Endothelial cell of umbilical vein (primary cell): ENCODE data around the gene XKR8. TPM values are rescaled to one million over a fixed set of nuclear protein-coding genes. Genes with fewer than 3 reads are reported as not detected.

ENCODE experiments used
- BruUV-seq: library from RNA; stranded (reverse); fragments of 400-500 nt; replicated peaks from 2 replicates; lab custom pipeline; 2021; lab: Mats Ljungman, UMichigan
- CTCF ChIA-PET: fragments of 300-600, 350-600 bp; sonication (Branson Sonifier 250); formaldehyde crosslinking; loops from one replicate; lab custom pipeline; 2021; ENCODE audit warnings: antibody characterized with exemption, inconsistent platforms; lab: Charles Lee
- POLR2A ChIA-PET: fragments of 300-600, 350-600 bp; sonication (Branson Sonifier 250); formaldehyde crosslinking; loops from one replicate; lab custom pipeline; 2021; ENCODE audit warnings: antibody characterized with exemption, inconsistent platforms; lab: Charles Lee
- DNase-seq: peaks from one replicate; pipeline ENCODE4 v3.0.0-alpha.2; 2011; ENCODE audit warnings: low read depth, low spot score
- FAIRE-seq: peaks from 2 replicates; lab custom pipeline; 2011; peaks lifted over from hg19 to GRCh38; lab: Jason Lieb, UNC
- H2AFZ ChIP-seq: 2 replicates; pipeline ENCODE4 v1.6.0; 2012; ENCODE audit warnings: low read depth, low read length, control low read depth, inconsistent platforms
- H3K27ac ChIP-seq: 2 replicates; pipeline ENCODE4 v1.5.1; 2011; ENCODE audit warnings: low read depth, mild to moderate bottlenecking, control low read depth, low read length, moderate library complexity; ENCODE audit not compliant: insufficient read depth
- H3K27me3 ChIP-seq, 2 experiments: 2 replicates each; pipeline versions ENCODE4 v1.6.0 to v1.6.1; 2011; ENCODE audit warnings: low read length in 2 of 2, mixed read lengths in 1 of 2; ENCODE audit not compliant: control insufficient read depth in 2 of 2, insufficient read depth in 2 of 2
- H3K36me3 ChIP-seq, 2 experiments: 2 replicates in 1 of 2; 3 replicates in 1 of 2; pipeline ENCODE4 v1.5.1; 2011; ENCODE audit warnings: low read length in 2 of 2, mild to moderate bottlenecking in 1 of 2, moderate library complexity in 1 of 2; ENCODE audit not compliant: control insufficient read depth in 2 of 2, insufficient read depth in 2 of 2; ENCODE audit errors: extremely low read depth in 1 of 2
- H3K4me1 ChIP-seq: 3 replicates; pipeline ENCODE4 v1.5.1; 2011; ENCODE audit warnings: mild to moderate bottlenecking, low read length; ENCODE audit not compliant: control insufficient read depth, insufficient read depth; ENCODE audit errors: extremely low read depth
- H3K4me2 ChIP-seq: 2 replicates; pipeline ENCODE4 v1.6.1; 2011; ENCODE audit warnings: low read length, control low read depth, mixed read lengths; ENCODE audit not compliant: insufficient read depth
- H3K4me3 ChIP-seq, 3 experiments: fragments of 200-600 bp in 1 of 3; sonication (generic), shearing (Covaris generic) in 1 of 3; replicated peaks in 1 of 3; 2 replicates each; pipeline ENCODE4 v1.5.1; 2011 to 2016; ENCODE audit warnings: control low read depth in 3 of 3, low read length in 3 of 3, mild to moderate bottlenecking in 2 of 3, inconsistent platforms in 1 of 3, low read depth in 1 of 3, moderate library complexity in 1 of 3; ENCODE audit not compliant: insufficient read depth in 1 of 3
- H3K79me2 ChIP-seq: 2 replicates; pipeline ENCODE4 v1.6.0; 2012; ENCODE audit warnings: low read length, inconsistent platforms; ENCODE audit not compliant: control insufficient read depth, insufficient read depth
- H3K9ac ChIP-seq: replicated peaks from 2 replicates; pipeline ENCODE3; 2011; ENCODE audit warnings: low read length, control low read depth; ENCODE audit not compliant: insufficient read depth; ENCODE audit errors: extremely low read depth
- H3K9me1 ChIP-seq: replicated peaks from 3 replicates; pipeline ENCODE4 v1.6.0; 2011; ENCODE audit warnings: mild to moderate bottlenecking, low read length; ENCODE audit not compliant: control insufficient read depth, insufficient read depth; ENCODE audit errors: extremely low read depth
- H3K9me3 ChIP-seq: replicated peaks from 2 replicates; pipeline ENCODE4 v1.5.1; 2012; ENCODE audit warnings: low read length, inconsistent platforms; ENCODE audit not compliant: control insufficient read depth, insufficient read depth
- H4K20me1 ChIP-seq: replicated peaks from 2 replicates; pipeline ENCODE3; 2011; ENCODE audit warnings: mild to moderate bottlenecking, low read length; ENCODE audit not compliant: control insufficient read depth, insufficient read depth; ENCODE audit errors: extremely low read depth
- EZH2 ChIP-seq: IDR thresholded peaks from 2 replicates; pipeline ENCODE4 v1.6.1; 2012; ENCODE audit warnings: borderline replicate concordance, low read depth, mild to moderate bottlenecking, moderate library complexity, low read length, inconsistent platforms; ENCODE audit not compliant: severe bottlenecking
- FOS ChIP-seq: IDR thresholded peaks from 2 replicates; pipeline ENCODE4 v1.6.1; 2011; ENCODE audit warnings: mild to moderate bottlenecking, low read length, moderate library complexity, borderline replicate concordance; ENCODE audit not compliant: insufficient read depth
- GATA2 ChIP-seq: IDR thresholded peaks from 2 replicates; pipeline ENCODE4 v1.7.0; 2011; ENCODE audit warnings: low read depth, mild to moderate bottlenecking, moderate library complexity, mixed read lengths, low read length; ENCODE audit not compliant: insufficient read length, insufficient read depth
- JUN ChIP-seq: IDR thresholded peaks from 2 replicates; pipeline ENCODE4 v1.6.1; 2011; ENCODE audit warnings: borderline replicate concordance, low read depth; ENCODE audit not compliant: insufficient read length, insufficient read depth
- MYC ChIP-seq: IDR thresholded peaks from one replicate; pipeline ENCODE4 v1.6.1; 2011; ENCODE audit warnings: mild to moderate bottlenecking, low read depth, low read length
- POLR2A ChIP-seq: IDR thresholded peaks from 2 replicates; pipeline ENCODE4 v1.6.1; 2012; ENCODE audit warnings: low read depth, mild to moderate bottlenecking, control low read depth, low read length
- POLR2AphosphoS5 ChIP-seq: IDR thresholded peaks from 2 replicates; pipeline ENCODE4 v1.6.1; 2012; ENCODE audit warnings: low read depth, mild to moderate bottlenecking, control low read depth, low read length, moderate library complexity; ENCODE audit not compliant: insufficient read depth
- dilution Hi-C: fragments of 300-500 bp; cut with MboI; formaldehyde crosslinking; loops from one replicate; pipeline ENCODE4 v1.15.0; 2019; ENCODE audit warnings: low sequenced_read_pairs; ENCODE audit not compliant: extremely low pct_ligation_motif_present
- intact Hi-C: fragments of 100-400 bp; cut with micrococcal nuclease; formaldehyde crosslinking; loops from one replicate; pipeline ENCODE4 v1.10.0; 2022
- polyA plus RNA-seq, 4 experiments: library from polyadenylated mRNA; depleted of rRNA in 3 of 4; stranded (reverse) in 3 of 4; unstranded in 1 of 4; fragments of >200 nt; gene quantifications; 2 replicates each; pipeline versions ENCODE4 v1.2.1 to v1.2.3, GENCODE V29; 2011 to 2012; ENCODE audit warnings: missing spikeins in 1 of 4
- total RNA-seq: library from RNA; stranded (reverse); gene quantifications from 2 replicates; pipeline ENCODE4 v1.2.3, GENCODE V29; 2021
- TF ChIP-seq, protein P1 (sequence below), 2 donors: IDR thresholded peaks; 1 replicate in 1 of 2; 2 replicates in 1 of 2; pipeline ENCODE4 v1.5.1; 2011; ENCODE audit warnings: low read length in 2 of 2, mild to moderate bottlenecking in 2 of 2, moderate library complexity in 2 of 2, control low read depth in 1 of 2, inconsistent platforms in 1 of 2, low read depth in 1 of 2; ENCODE audit not compliant: insufficient read depth in 1 of 2; ENCODE audit errors: extremely low read depth in 1 of 2
- TF ChIP-seq, protein P2 (sequence below): IDR thresholded peaks from 2 replicates; pipeline ENCODE4 v1.6.1; 2011; ENCODE audit not compliant: insufficient read depth, insufficient read length

The XKR8 gene
- total and polyA plus RNA-seq, 2 donors (not counting 3 experiments of a cell fraction or from before 2014, with no cell fraction given), result 10.0 to 13.1 TPM

DNA sequence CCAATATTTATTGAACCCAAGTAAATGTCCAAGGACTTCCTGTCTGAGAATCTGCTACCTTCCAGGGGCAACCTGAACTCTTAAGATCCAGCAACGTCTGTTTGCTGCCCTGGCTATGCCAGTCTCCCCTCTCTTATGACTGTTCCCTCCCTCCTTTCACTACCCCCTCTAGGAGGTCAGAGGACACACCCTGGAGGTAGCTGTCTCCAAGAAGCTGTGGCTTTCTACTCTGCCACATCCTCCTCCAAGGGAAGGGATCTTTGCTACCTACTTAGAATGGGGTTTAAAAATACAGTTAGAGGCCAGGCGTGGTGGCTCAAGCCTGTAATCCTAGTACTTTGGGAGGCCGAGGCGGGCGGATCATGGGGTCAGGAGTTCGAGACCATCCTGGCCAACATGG, 28.6 kb upstream of the XKR8 start:
- dilution Hi-C loops, result no loop called here
- DNase-seq (no peak), FAIRE-seq (no peak)
- ChIA-PET POLR2A (no interaction called here), CTCF (interaction anchor here (1.7 kb wide), 1 partner anchor 10 kb away, joined by 4 read pairs; no protein-coding TSS in a partner anchor)
- Histone ChIP-seq H4K20me1 (no peaks in the 10 kb centered on the region), H3K36me3 (no peaks in the 10 kb centered on the region), H3K9me3 (no peaks in the 10 kb centered on the region), H3K79me2 (no peaks in the 10 kb centered on the region), H3K27me3 (peaks cover 0 to 2% of the 10 kb centered on the region in 2 experiments), H3K27ac (no peak overlapping the region), H3K4me1 (no peaks in the 10 kb centered on the region), H3K4me3 (no peak overlapping the region), H3K9me1 (no peaks in the 10 kb centered on the region), H3K4me2 (no peak overlapping the region), H3K9ac (no peak overlapping the region), H2AFZ (no peak overlapping the region)
- TF ChIP-seq JUN (no peak), GATA2 (no peak), POLR2A (no peak), FOS (no peak), POLR2AphosphoS5 (no peak), EZH2 (no peak), MYC (no peak)
- TF ChIP-seq, protein P1, sequence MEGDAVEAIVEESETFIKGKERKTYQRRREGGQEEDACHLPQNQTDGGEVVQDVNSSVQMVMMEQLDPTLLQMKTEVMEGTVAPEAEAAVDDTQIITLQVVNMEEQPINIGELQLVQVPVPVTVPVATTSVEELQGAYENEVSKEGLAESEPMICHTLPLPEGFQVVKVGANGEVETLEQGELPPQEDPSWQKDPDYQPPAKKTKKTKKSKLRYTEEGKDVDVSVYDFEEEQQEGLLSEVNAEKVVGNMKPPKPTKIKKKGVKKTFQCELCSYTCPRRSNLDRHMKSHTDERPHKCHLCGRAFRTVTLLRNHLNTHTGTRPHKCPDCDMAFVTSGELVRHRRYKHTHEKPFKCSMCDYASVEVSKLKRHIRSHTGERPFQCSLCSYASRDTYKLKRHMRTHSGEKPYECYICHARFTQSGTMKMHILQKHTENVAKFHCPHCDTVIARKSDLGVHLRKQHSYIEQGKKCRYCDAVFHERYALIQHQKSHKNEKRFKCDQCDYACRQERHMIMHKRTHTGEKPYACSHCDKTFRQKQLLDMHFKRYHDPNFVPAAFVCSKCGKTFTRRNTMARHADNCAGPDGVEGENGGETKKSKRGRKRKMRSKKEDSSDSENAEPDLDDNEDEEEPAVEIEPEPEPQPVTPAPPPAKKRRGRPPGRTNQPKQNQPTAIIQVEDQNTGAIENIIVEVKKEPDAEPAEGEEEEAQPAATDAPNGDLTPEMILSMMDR (IDR thresholded peaks at IDR 0.05; ENCODE audit: extremely low read depth in 1 of 2, insufficient read depth in 1 of 2, low read depth in 1 of 2, low read length in 2 of 2), result no peak
- TF ChIP-seq, protein P2, sequence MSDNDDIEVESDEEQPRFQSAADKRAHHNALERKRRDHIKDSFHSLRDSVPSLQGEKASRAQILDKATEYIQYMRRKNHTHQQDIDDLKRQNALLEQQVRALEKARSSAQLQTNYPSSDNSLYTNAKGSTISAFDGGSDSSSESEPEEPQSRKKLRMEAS, result no peak
- intact Hi-C loops, result no loop called here
- BruUV-seq, result no TSS peak
